HEK293 (cell line): ENCODE measurements around the gene KCTD1.

ENCODE experiments used
- CTCF ChIA-PET: fragments of 350-600 bp; formaldehyde crosslinking; extraction: SDS; loops from one replicate; lab custom pipeline; 2021; ENCODE audit warnings: antibody characterized with exemption; lab: Yijun Ruan, JAX
- POLR2A ChIA-PET: fragments of 300-600 bp; formaldehyde crosslinking; extraction: SDS; loops from one replicate; lab custom pipeline; 2020; ENCODE audit warnings: antibody characterized with exemption, inconsistent platforms; lab: Yijun Ruan, JAX
- H3K27ac ChIP-seq: fragments of 200-500 bp; sonication (Bioruptor generic); 2 replicates; pipeline ENCODE4 v1.5.1; 2014; ENCODE audit warnings: low read depth, low read length, control low read depth, inconsistent platforms; ENCODE audit errors: extremely low read depth
- H3K36me3 ChIP-seq, 2 experiments: fragments of 200-500 bp in 1 of 2; sonication (Bioruptor generic) in 1 of 2; 1 replicate in 1 of 2; 2 replicates in 1 of 2; pipeline ENCODE4 v1.5.1; 2014 to 2017; ENCODE audit warnings: inconsistent platforms in 2 of 2, low read length in 2 of 2; ENCODE audit not compliant: control insufficient read depth in 2 of 2, insufficient read depth in 1 of 2
- H3K4me1 ChIP-seq: fragments of 200-500 bp; sonication (Bioruptor generic); 2 replicates; pipeline ENCODE4 v1.5.1; 2014; ENCODE audit warnings: mild to moderate bottlenecking, low read length, inconsistent platforms; ENCODE audit not compliant: control insufficient read depth, insufficient read depth
- H3K4me3 ChIP-seq: 2 replicates; pipeline ENCODE4 v1.5.1; 2011; ENCODE audit warnings: low read depth, mild to moderate bottlenecking, control low read depth, low read length, moderate library complexity
- H3K9me3 ChIP-seq: fragments of 200-500 bp; sonication (Bioruptor generic); 2 replicates; pipeline ENCODE4 v1.5.1; 2014; ENCODE audit warnings: low read depth, low read length, inconsistent platforms; ENCODE audit not compliant: control insufficient read depth, insufficient read depth
- BCL11A ChIP-seq: fragments of 450-650 bp; formaldehyde crosslinking; IDR thresholded peaks from 2 replicates; pipeline ENCODE4 v1.5.1; 2016; ENCODE audit warnings: low read depth, missing biosample characterization, missing genetic modification characterization
- GFI1B ChIP-seq: fragments of 450-650 bp; formaldehyde crosslinking; IDR thresholded peaks from 2 replicates; pipeline ENCODE4 v1.5.1; 2016; ENCODE audit warnings: missing biosample characterization, missing genetic modification characterization
- HOXA7 ChIP-seq: sonication (generic); formaldehyde crosslinking; IDR thresholded peaks from 2 replicates; pipeline ENCODE4 v1.8.1; 2022; ENCODE audit warnings: missing genetic modification reagents, borderline replicate concordance
- HOXC10 ChIP-seq: sonication (generic); formaldehyde crosslinking; IDR thresholded peaks from 2 replicates; pipeline ENCODE4 v1.8.1; 2023; ENCODE audit warnings: mild to moderate bottlenecking, missing genetic modification reagents
- IKZF3 ChIP-seq: fragments of 450-650 bp; IDR thresholded peaks from 2 replicates; pipeline ENCODE4 v1.5.0; 2018; ENCODE audit warnings: missing biosample characterization, mild to moderate bottlenecking, missing genetic modification characterization, moderate library complexity
- SETDB1 ChIP-seq: IDR thresholded peaks from one replicate; pipeline ENCODE4 v1.6.1; 2017; ENCODE audit warnings: mild to moderate bottlenecking, low read length, moderate library complexity, mixed read lengths; ENCODE audit not compliant: insufficient read length
- SP2 ChIP-seq: fragments of 450-650 bp; formaldehyde crosslinking; IDR thresholded peaks from 2 replicates; pipeline ENCODE4 v1.5.1; 2016; ENCODE audit warnings: missing biosample characterization, missing genetic modification characterization
- SP3 ChIP-seq: fragments of 450-650 bp; formaldehyde crosslinking; IDR thresholded peaks from 2 replicates; pipeline ENCODE4 v1.5.1; 2016; ENCODE audit warnings: missing biosample characterization, missing genetic modification characterization
- TRIM28 ChIP-seq: IDR thresholded peaks from 2 replicates; pipeline ENCODE4 v1.6.1; 2011; ENCODE audit warnings: low read length, control low read depth, borderline replicate concordance
- ZBTB8A ChIP-seq: fragments of 450-650 bp; formaldehyde crosslinking; IDR thresholded peaks from 2 replicates; pipeline ENCODE4 v1.5.1; 2016; ENCODE audit warnings: missing biosample characterization, missing genetic modification characterization
- ZNF10 ChIP-seq: fragments of 450-650 bp; formaldehyde crosslinking; IDR thresholded peaks from 2 replicates; pipeline ENCODE4 v1.5.1; 2017; ENCODE audit warnings: missing biosample characterization, missing genetic modification characterization
- ZNF114 ChIP-seq: fragments of 450-650 bp; formaldehyde crosslinking; IDR thresholded peaks from 2 replicates; pipeline ENCODE4 v1.5.0; 2017; ENCODE audit warnings: missing biosample characterization, missing genetic modification characterization
- ZNF121 ChIP-seq: fragments of 450-650 bp; formaldehyde crosslinking; IDR thresholded peaks from 2 replicates; pipeline ENCODE4 v1.5.1; 2016; ENCODE audit warnings: missing biosample characterization, missing genetic modification characterization
- ZNF174 ChIP-seq: fragments of 450-650 bp; formaldehyde crosslinking; IDR thresholded peaks from 2 replicates; pipeline ENCODE4 v1.5.0; 2017; ENCODE audit warnings: missing biosample characterization, mild to moderate bottlenecking, missing genetic modification characterization
- ZNF175 ChIP-seq: fragments of 450-650 bp; formaldehyde crosslinking; IDR thresholded peaks from 2 replicates; pipeline ENCODE4 v1.5.1; 2016; ENCODE audit warnings: missing biosample characterization, missing genetic modification characterization
- ZNF19 ChIP-seq: fragments of 450-650 bp; formaldehyde crosslinking; IDR thresholded peaks from 2 replicates; pipeline ENCODE4; 2016; ENCODE audit warnings: missing biosample characterization, missing genetic modification characterization, low read depth
- ZNF221 ChIP-seq: fragments of 450-650 bp; formaldehyde crosslinking; IDR thresholded peaks from 2 replicates; pipeline ENCODE4 v1.5.1; 2017; ENCODE audit warnings: missing biosample characterization, missing genetic modification characterization, borderline replicate concordance
- ZNF266 ChIP-seq: fragments of 450-650 bp; formaldehyde crosslinking; IDR thresholded peaks from 2 replicates; pipeline ENCODE4 v1.5.1; 2016; ENCODE audit warnings: missing biosample characterization, missing genetic modification characterization, low read depth
- ZNF274 ChIP-seq, 2 experiments: fragments of 200-500 bp in 1 of 2; fragments of 450-650 bp in 1 of 2; sonication (Bioruptor generic) in 1 of 2; formaldehyde crosslinking in 1 of 2; IDR thresholded peaks; 2 replicates each; pipeline versions ENCODE4 v1.5.1 to v1.6.1; 2014 to 2016; ENCODE audit warnings: borderline replicate concordance in 1 of 2, inconsistent platforms in 1 of 2, low read length in 1 of 2, missing biosample characterization in 1 of 2, missing genetic modification characterization in 1 of 2
- ZNF366 ChIP-seq: fragments of 450-650 bp; formaldehyde crosslinking; conservative IDR thresholded peaks from 2 replicates; pipeline ENCODE4 v1.5.1; 2016; ENCODE audit warnings: missing biosample characterization, missing genetic modification characterization
- ZNF510 ChIP-seq: fragments of 450-650 bp; formaldehyde crosslinking; IDR thresholded peaks from 2 replicates; pipeline ENCODE4 v1.5.1; 2018; ENCODE audit warnings: mild to moderate bottlenecking, missing genetic modification characterization, missing biosample characterization; ENCODE audit not compliant: insufficient replicate concordance
- ZNF560 ChIP-seq: fragments of 450-650 bp; formaldehyde crosslinking; IDR thresholded peaks from 2 replicates; pipeline ENCODE4 v1.5.1; 2017; ENCODE audit warnings: missing biosample characterization, missing genetic modification characterization, borderline replicate concordance
- ZNF561 ChIP-seq: fragments of 450-650 bp; IDR thresholded peaks from 2 replicates; pipeline ENCODE4 v1.5.1; 2018; ENCODE audit warnings: missing biosample characterization, missing genetic modification characterization, borderline replicate concordance
- ZNF670 ChIP-seq: fragments of 450-650 bp; formaldehyde crosslinking; IDR thresholded peaks from 2 replicates; pipeline ENCODE4 v1.5.1; 2016; ENCODE audit warnings: missing biosample characterization, missing genetic modification characterization, low read depth
- ZNF768 ChIP-seq: fragments of 450-650 bp; formaldehyde crosslinking; IDR thresholded peaks from 2 replicates; pipeline ENCODE4 v1.5.1; 2018; ENCODE audit warnings: missing biosample characterization, mild to moderate bottlenecking, missing genetic modification characterization
- ZSCAN30 ChIP-seq: fragments of 450-650 bp; IDR thresholded peaks from 2 replicates; pipeline ENCODE4 v1.5.1; 2018; ENCODE audit warnings: missing biosample characterization, mild to moderate bottlenecking, missing genetic modification characterization, moderate library complexity
- TF ChIP-seq, protein P1 (sequence below): fragments of 450-650 bp; formaldehyde crosslinking; IDR thresholded peaks from 2 replicates; pipeline ENCODE4 v1.5.1; 2016; ENCODE audit warnings: missing biosample characterization, missing genetic modification characterization, borderline replicate concordance
- TF ChIP-seq, protein P2 (sequence below): fragments of 450-650 bp; IDR thresholded peaks from 2 replicates; pipeline ENCODE4 v1.5.1; 2018; ENCODE audit warnings: missing biosample characterization, missing genetic modification characterization
- TF ChIP-seq, protein P3 (sequence below): fragments of 450-650 bp; formaldehyde crosslinking; IDR thresholded peaks from 2 replicates; pipeline ENCODE4 v1.5.1; 2017; ENCODE audit warnings: missing biosample characterization, missing genetic modification characterization
- TF ChIP-seq, protein P4 (sequence below): fragments of 450-650 bp; formaldehyde crosslinking; conservative IDR thresholded peaks from 2 replicates; pipeline ENCODE4 v1.5.1; 2016; ENCODE audit warnings: low read depth, missing biosample characterization, missing genetic modification characterization

The KCTD1 gene

DNA sequence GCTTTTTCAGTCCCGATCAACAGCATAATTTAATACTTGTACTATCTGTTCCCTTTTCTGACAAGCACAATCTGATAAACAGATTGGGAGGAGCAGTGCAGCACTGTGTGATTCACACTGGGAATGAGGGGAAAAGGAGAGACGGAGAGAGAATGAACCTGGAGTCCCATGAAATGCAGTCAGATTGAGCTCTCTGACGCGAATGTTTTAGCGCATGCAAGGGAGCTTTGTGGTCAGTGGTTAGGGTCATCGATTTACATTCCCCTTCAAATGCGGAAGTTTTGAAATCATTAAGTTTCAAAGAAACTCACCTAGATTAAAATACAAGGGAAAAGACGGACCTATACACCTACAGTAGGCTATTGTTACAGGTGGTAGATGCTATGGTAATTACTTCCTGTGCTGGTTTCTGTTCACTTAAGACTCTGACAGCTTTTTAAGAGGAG is 99.6 kb downstream of the KCTD1 start:
- H3K36me3 ChIP-seq = no peaks in the 10 kb centered on the region
- H3K27ac ChIP-seq = no peak overlapping the region
- ChIA-PET CTCF (interaction anchor here (0.6 to 0.8 kb wide), 3 partner anchors 42 to 134 kb away, joined by 3 read pairs; no protein-coding TSS in a partner anchor), POLR2A (no interaction called here)
- no peaks in the 10 kb centered on the region for H3K9me3 ChIP-seq
- no peak overlapping the region for H3K4me3 ChIP-seq
- TF ChIP-seq IKZF3 (tag by site-specific recombination) (no peak), ZNF10 (tag by site-specific recombination) (no peak), HOXC10 (CRISPR knock-in tag) (no peak), ZSCAN30 (tag by site-specific recombination) (no peak), BCL11A (tag by site-specific recombination) (no peak), ZNF274 (IDR thresholded peaks at IDR 0.05; ENCODE audit: low read length) (no peak), ZNF274 (tag by site-specific recombination; IDR thresholded peaks at IDR 0.05; ENCODE audit: borderline replicate concordance) (no peak), SP2 (tag by site-specific recombination) (no peak), ZBTB8A (no peak), ZNF768 (tag by site-specific recombination) (no peak), ZNF560 (tag by site-specific recombination) (no peak), ZNF114 (no peak), ZNF175 (no peak), ZNF510 (tag by site-specific recombination) (no peak), ZNF221 (no peak), ZNF366 (no peak), SP3 (no peak)
- TF ChIP-seq, protein P1, sequence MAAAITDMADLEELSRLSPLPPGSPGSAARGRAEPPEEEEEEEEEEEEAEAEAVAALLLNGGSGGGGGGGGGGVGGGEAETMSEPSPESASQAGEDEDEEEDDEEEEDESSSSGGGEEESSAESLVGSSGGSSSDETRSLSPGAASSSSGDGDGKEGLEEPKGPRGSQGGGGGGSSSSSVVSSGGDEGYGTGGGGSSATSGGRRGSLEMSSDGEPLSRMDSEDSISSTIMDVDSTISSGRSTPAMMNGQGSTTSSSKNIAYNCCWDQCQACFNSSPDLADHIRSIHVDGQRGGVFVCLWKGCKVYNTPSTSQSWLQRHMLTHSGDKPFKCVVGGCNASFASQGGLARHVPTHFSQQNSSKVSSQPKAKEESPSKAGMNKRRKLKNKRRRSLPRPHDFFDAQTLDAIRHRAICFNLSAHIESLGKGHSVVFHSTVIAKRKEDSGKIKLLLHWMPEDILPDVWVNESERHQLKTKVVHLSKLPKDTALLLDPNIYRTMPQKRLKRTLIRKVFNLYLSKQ (tag by site-specific recombination) = no peak
- TF ChIP-seq, protein P2, sequence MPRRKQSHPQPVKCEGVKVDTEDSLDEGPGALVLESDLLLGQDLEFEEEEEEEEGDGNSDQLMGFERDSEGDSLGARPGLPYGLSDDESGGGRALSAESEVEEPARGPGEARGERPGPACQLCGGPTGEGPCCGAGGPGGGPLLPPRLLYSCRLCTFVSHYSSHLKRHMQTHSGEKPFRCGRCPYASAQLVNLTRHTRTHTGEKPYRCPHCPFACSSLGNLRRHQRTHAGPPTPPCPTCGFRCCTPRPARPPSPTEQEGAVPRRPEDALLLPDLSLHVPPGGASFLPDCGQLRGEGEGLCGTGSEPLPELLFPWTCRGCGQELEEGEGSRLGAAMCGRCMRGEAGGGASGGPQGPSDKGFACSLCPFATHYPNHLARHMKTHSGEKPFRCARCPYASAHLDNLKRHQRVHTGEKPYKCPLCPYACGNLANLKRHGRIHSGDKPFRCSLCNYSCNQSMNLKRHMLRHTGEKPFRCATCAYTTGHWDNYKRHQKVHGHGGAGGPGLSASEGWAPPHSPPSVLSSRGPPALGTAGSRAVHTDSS (tag by site-specific recombination) = no peak
- H3K4me1 ChIP-seq = no peaks in the 10 kb centered on the region

DNA sequence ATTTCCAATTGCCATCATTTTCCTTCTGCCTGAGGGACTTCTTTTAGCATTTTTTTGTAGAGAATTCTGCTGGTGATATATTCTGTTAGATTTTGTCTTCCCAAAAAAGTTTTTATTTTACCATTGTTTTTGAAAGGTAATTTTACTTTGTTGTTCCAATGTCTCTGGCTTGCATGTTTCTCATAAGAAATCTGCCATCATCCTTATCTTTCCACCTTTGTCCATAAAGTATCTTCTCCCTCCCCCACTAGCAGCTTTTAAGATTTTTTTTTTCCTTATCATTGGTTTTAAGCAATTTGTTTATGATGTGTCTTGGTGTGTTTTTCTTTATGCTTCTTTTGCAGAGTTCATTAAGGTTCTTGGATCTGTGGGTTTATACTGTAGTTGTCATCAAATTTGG is 104.5 kb downstream of the KCTD1 start:
- Histone ChIP-seq H3K27ac (no peak overlapping the region), H3K4me3 (no peak overlapping the region), H3K9me3 (no peaks in the 10 kb centered on the region), H3K4me1 (0 out of 2 replicates have a peak, but pooled peaks cover 2% of the 10 kb centered on the region), H3K36me3 (no peaks in the 10 kb centered on the region)
- ChIA-PET POLR2A (interaction anchor here (0.5 kb wide), 1 partner anchor 104 kb away, joined by 5 read pairs; the partner anchor contains the start of gene KCTD1), CTCF (interaction anchor here (0.9 to 1.6 kb wide), 2 partner anchors 45 to 60 kb away, joined by 3 read pairs; no protein-coding TSS in a partner anchor)
- TF ChIP-seq SETDB1 (peak; percentile 61), ZNF266 (no peak), ZNF19 (no peak), GFI1B (tag by site-specific recombination) (no peak), TRIM28 (0 out of 2 replicates have a peak, but pooled peaks have one; percentile 45), HOXA7 (CRISPR knock-in tag) (no peak), ZNF121 (tag by site-specific recombination) (no peak), ZNF174 (no peak), ZNF561 (tag by site-specific recombination) (no peak), ZNF670 (tag by site-specific recombination) (no peak)
- TF ChIP-seq, protein P3, sequence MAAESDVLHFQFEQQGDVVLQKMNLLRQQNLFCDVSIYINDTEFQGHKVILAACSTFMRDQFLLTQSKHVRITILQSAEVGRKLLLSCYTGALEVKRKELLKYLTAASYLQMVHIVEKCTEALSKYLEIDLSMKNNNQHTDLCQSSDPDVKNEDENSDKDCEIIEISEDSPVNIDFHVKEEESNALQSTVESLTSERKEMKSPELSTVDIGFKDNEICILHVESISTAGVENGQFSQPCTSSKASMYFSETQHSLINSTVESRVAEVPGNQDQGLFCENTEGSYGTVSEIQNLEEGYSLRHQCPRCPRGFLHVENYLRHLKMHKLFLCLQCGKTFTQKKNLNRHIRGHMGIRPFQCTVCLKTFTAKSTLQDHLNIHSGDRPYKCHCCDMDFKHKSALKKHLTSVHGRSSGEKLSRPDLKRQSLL (tag by site-specific recombination) = no peak
- TF ChIP-seq, protein P4, sequence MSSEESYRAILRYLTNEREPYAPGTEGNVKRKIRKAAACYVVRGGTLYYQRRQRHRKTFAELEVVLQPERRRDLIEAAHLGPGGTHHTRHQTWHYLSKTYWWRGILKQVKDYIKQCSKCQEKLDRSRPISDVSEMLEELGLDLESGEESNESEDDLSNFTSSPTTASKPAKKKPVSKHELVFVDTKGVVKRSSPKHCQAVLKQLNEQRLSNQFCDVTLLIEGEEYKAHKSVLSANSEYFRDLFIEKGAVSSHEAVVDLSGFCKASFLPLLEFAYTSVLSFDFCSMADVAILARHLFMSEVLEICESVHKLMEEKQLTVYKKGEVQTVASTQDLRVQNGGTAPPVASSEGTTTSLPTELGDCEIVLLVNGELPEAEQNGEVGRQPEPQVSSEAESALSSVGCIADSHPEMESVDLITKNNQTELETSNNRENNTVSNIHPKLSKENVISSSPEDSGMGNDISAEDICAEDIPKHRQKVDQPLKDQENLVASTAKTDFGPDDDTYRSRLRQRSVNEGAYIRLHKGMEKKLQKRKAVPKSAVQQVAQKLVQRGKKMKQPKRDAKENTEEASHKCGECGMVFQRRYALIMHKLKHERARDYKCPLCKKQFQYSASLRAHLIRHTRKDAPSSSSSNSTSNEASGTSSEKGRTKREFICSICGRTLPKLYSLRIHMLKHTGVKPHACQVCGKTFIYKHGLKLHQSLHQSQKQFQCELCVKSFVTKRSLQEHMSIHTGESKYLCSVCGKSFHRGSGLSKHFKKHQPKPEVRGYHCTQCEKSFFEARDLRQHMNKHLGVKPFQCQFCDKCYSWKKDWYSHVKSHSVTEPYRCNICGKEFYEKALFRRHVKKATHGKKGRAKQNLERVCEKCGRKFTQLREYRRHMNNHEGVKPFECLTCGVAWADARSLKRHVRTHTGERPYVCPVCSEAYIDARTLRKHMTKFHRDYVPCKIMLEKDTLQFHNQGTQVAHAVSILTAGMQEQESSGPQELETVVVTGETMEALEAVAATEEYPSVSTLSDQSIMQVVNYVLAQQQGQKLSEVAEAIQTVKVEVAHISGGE (tag by site-specific recombination) = no peak
